GM12878 (cell line): ENCODE measurements around the gene STRA6. TPM values are rescaled to one million over a fixed set of nuclear protein-coding genes. Genes with fewer than 3 reads are reported as not detected.

Experiments used
- ATAC-seq: fragments of 200-7000 bp; cut with Tn5 transposase; 3 replicates; pipeline ENCODE4 v1.9.1; 2020; ENCODE audit warnings: mild to moderate bottlenecking, moderate library complexity
- BruUV-seq: library from RNA; stranded (reverse); fragments of 400-500 nt; replicated peaks from 2 replicates; lab custom pipeline; 2021; lab: Mats Ljungman, UMichigan
- CTCF ChIA-PET: fragments of 300-600 bp; sonication (Branson Sonifier 250); formaldehyde crosslinking; extraction: SDS; loops from one replicate; lab custom pipeline; 2021; ENCODE audit warnings: inconsistent platforms; lab: Yijun Ruan, JAX
- POLR2A ChIA-PET: fragments of 350-600 bp; formaldehyde crosslinking; extraction: SDS; loops from one replicate; lab custom pipeline; 2021; ENCODE audit warnings: inconsistent platforms; lab: Charles Lee
- RAD21 ChIA-PET: fragments of 300-600 bp; sonication (Branson Sonifier 250); formaldehyde crosslinking; loops from one replicate; lab custom pipeline; 2023; ENCODE audit warnings: antibody characterized with exemption; ENCODE audit not compliant: unreplicated experiment; lab: Charles Lee
- SMC1A ChIA-PET: fragments of 300-600 bp; sonication (Branson Sonifier 250); formaldehyde crosslinking; loops from one replicate; lab custom pipeline; 2023; ENCODE audit not compliant: unreplicated experiment, uncharacterized antibody; lab: Charles Lee
- DNase-seq: peaks from one replicate; pipeline ENCODE4 v3.0.0-alpha.2; 2011; ENCODE audit warnings: low read depth, low spot score
- FAIRE-seq: peaks from 3 replicates; lab custom pipeline; 2011; peaks lifted over from hg19 to GRCh38; lab: Jason Lieb, UNC
- H2AFZ ChIP-seq: 2 replicates; pipeline ENCODE4 v1.6.0; 2011; ENCODE audit warnings: low read depth, low read length, control low read depth; ENCODE audit not compliant: control insufficient read depth
- H3K27ac ChIP-seq: 2 replicates; pipeline ENCODE4 v1.5.1; 2011; ENCODE audit warnings: control low read depth; ENCODE audit not compliant: control insufficient read depth, insufficient read depth
- H3K27me3 ChIP-seq, 2 experiments: replicated peaks in 1 of 2; 2 replicates each; pipeline versions ENCODE4 v1.6.0 to v1.6.1; 2011; ENCODE audit warnings: low read length in 1 of 2; ENCODE audit not compliant: control insufficient read depth in 2 of 2, insufficient read depth in 2 of 2
- H3K36me3 ChIP-seq, 2 experiments: 2 replicates each; pipeline ENCODE4 v1.5.1; 2011; ENCODE audit warnings: low read length in 1 of 2; ENCODE audit not compliant: control insufficient read depth in 2 of 2, insufficient read depth in 2 of 2
- H3K4me1 ChIP-seq: 2 replicates; pipeline ENCODE4 v1.6.1; 2011; ENCODE audit warnings: mild to moderate bottlenecking, low read length, moderate library complexity, mixed read lengths; ENCODE audit not compliant: control insufficient read depth, insufficient read depth
- H3K4me2 ChIP-seq: 2 replicates; pipeline ENCODE4 v1.6.0; 2011; ENCODE audit warnings: control low read depth; ENCODE audit not compliant: control insufficient read depth, insufficient read depth
- H3K4me3 ChIP-seq: fragments of 200-600 bp; sonication (generic); 2 replicates; pipeline ENCODE4 v1.5.1; 2016
- H3K79me2 ChIP-seq: 2 replicates; pipeline ENCODE4 v1.6.0; 2011; ENCODE audit warnings: low read length; ENCODE audit not compliant: control insufficient read depth, insufficient read depth
- H3K9ac ChIP-seq: 2 replicates; pipeline ENCODE4 v1.8.0; 2011; ENCODE audit warnings: low read length, control low read depth, mixed read lengths; ENCODE audit not compliant: control insufficient read depth, insufficient read depth
- H3K9me3 ChIP-seq: replicated peaks from 3 replicates; pipeline ENCODE4 v1.5.1; 2011; ENCODE audit warnings: mild to moderate bottlenecking, low read length; ENCODE audit not compliant: control insufficient read depth, insufficient read depth
- H4K20me1 ChIP-seq: 2 replicates; pipeline ENCODE4 v1.6.0; 2011; ENCODE audit not compliant: control insufficient read depth, insufficient read depth
- IKZF1 ChIP-seq: fragments of 450-650 bp; conservative IDR thresholded peaks from 2 replicates; pipeline ENCODE4 v1.6.1; 2017; ENCODE audit warnings: antibody characterized with exemption, mild to moderate bottlenecking
- IKZF2 ChIP-seq, 2 experiments: fragments of 450-650 bp; IDR thresholded peaks; 2 replicates each; pipeline ENCODE4 v1.6.1; 2017; ENCODE audit warnings: mild to moderate bottlenecking in 2 of 2, moderate library complexity in 2 of 2
- RAD21 ChIP-seq: IDR thresholded peaks from 2 replicates; pipeline ENCODE4 v1.6.1; 2011; ENCODE audit warnings: mild to moderate bottlenecking, low read depth, low read length, moderate library complexity; ENCODE audit not compliant: insufficient read depth
- SMAD1 ChIP-seq: fragments of 450-650 bp; IDR thresholded peaks from 2 replicates; pipeline ENCODE4 v1.6.1; 2018; ENCODE audit warnings: mild to moderate bottlenecking, low read depth; ENCODE audit not compliant: partially characterized antibody
- SMC3 ChIP-seq: IDR thresholded peaks from 2 replicates; pipeline ENCODE4 v1.6.1; 2011; ENCODE audit warnings: low read length, improper control_type of control experiment, borderline replicate concordance
- SPI1 ChIP-seq: IDR thresholded peaks from 2 replicates; pipeline ENCODE4 v1.6.1; 2011; ENCODE audit warnings: low read depth, mild to moderate bottlenecking, low read length, moderate library complexity, borderline replicate concordance; ENCODE audit not compliant: insufficient read depth
- SRF ChIP-seq, 2 experiments: IDR thresholded peaks; 2 replicates each; pipeline ENCODE4 v1.6.1; 2011; ENCODE audit warnings: low read depth in 2 of 2, low read length in 2 of 2, mild to moderate bottlenecking in 1 of 2, moderate library complexity in 1 of 2
- YBX1 ChIP-seq: fragments of 450-650 bp; IDR thresholded peaks from 2 replicates; pipeline ENCODE4 v1.6.1; 2016; ENCODE audit warnings: antibody characterized with exemption
- ZZZ3 ChIP-seq: IDR thresholded peaks from 2 replicates; pipeline ENCODE4 v1.6.1; 2011; ENCODE audit warnings: low read depth; ENCODE audit not compliant: control insufficient read depth, insufficient read length
- WGBS: methylation state at CpG from one replicate; pipeline ENCODE4 v1.1.6; 2016; ENCODE audit warnings: low lambda C conversion rate; ENCODE audit not compliant: insufficient replicate concordance, insufficient coverage; ENCODE audit errors: missing lambda C conversion rate; 5-methylcytosine and 5-hydroxymethylcytosine counted together
- in situ Hi-C: fragments of 300-500 bp; cut with MboI; formaldehyde crosslinking; loops from 9 replicates; pipeline ENCODE4 v1.14.3; 2018; ENCODE audit warnings: mixed read lengths
- intact Hi-C: fragments of 100-400 bp; cut with micrococcal nuclease; formaldehyde crosslinking; loops from one replicate; pipeline ENCODE4 v1.14.2; 2022; ENCODE audit not compliant: unreplicated experiment
- polyA plus RNA-seq, 11 experiments: library from polyadenylated mRNA; depleted of rRNA in 4 of 11; unstranded in 6 of 11; stranded (reverse) in 5 of 11; fragments of >200 nt; fragmentation: Nextera tagmentation in 4 of 11; fragmentation: Illumina TruSeq in 1 of 11; extraction: Ambion mirVana in 4 of 11; extraction: Trizol in 1 of 11; gene quantifications; 1 replicate in 1 of 11; 2 replicates in 10 of 11; pipeline versions ENCODE4 v1.2.1 to v1.2.3, GENCODE V29; 2011 to 2016; ENCODE audit warnings: inconsistent platforms in 2 of 11, missing spikeins in 2 of 11, low read depth in 1 of 11
- total RNA-seq, 4 experiments: library from RNA; depleted of rRNA in 3 of 4; stranded (reverse); fragments of >200 nt in 3 of 4; fragmentation: Illumina TruSeq in 1 of 4; extraction: Trizol in 1 of 4; gene quantifications; 2 replicates each; pipeline versions ENCODE4 v1.2.1 to v1.2.3, GENCODE V29; 2013 to 2021
- TF ChIP-seq, protein P1 (sequence below), 3 experiments: IDR thresholded peaks in 2 of 3; conservative IDR thresholded peaks in 1 of 3; 2 replicates each; pipeline ENCODE4 v1.5.1; 2011; ENCODE audit warnings: low read depth in 3 of 3, low read length in 3 of 3, mild to moderate bottlenecking in 3 of 3, control low read depth in 2 of 3, moderate library complexity in 2 of 3, inconsistent platforms in 1 of 3, mixed read lengths in 1 of 3; ENCODE audit not compliant: control insufficient read depth in 2 of 3, insufficient read depth in 1 of 3; ENCODE audit errors: extremely low read depth in 1 of 3

STRA6 gene
- total and polyA plus RNA-seq, 10 of the 15 experiments (the other 5 are each of a cell fraction or from before 2014, with no cell fraction given) = 0.31 to 10.8 (median 5.8) TPM

DNA sequence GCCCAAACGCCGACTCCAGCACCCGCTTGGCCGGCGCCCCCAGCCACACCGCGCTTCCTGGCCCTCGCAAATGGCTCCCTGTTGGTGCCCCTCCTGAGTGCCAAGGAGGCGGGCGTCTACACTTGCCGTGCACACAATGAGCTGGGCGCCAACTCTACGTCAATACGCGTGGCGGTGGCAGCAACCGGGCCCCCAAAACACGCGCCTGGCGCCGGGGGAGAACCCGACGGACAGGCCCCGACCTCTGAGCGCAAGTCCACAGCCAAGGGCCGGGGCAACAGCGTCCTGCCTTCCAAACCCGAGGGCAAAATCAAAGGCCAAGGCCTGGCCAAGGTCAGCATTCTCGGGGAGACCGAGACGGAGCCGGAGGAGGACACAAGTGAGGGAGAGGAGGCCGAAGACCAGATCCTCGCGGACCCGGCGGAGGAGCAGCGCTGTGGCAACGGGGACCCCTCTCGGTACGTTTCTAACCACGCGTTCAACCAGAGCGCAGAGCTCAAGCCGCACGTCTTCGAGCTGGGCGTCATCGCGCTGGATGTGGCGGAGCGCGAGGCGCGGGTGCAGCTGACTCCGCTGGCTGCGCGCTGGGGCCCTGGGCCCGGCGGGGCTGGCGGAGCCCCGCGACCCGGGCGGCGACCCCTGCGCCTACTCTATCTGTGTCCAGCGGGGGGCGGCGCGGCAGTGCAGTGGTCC lies 68.7 kb downstream of the STRA6 start:
- H3K79me2 ChIP-seq = no peaks in the 10 kb centered on the region
- H3K4me3 ChIP-seq = no peak overlapping the region
- no peak overlapping the region for H3K9ac ChIP-seq
- H2AFZ ChIP-seq = no peak overlapping the region
- DNase-seq = no peak
- no peaks in the 10 kb centered on the region for H3K36me3 ChIP-seq
- SMC1A ChIA-PET = no interaction called here
- POLR2A ChIA-PET = no interaction called here
- FAIRE-seq = no peak
- no TSS peak for BruUV-seq
- no peaks in the 10 kb centered on the region for H4K20me1 ChIP-seq
- intact Hi-C loops (no loop called here), in situ Hi-C loops (no loop called here)
- H3K4me1 ChIP-seq = peaks cover 10% of the 10 kb centered on the region
- no peak for ATAC-seq
- 68% methylated on average over 52 of the region's 71 CpGs for WGBS
- no peak overlapping the region for H3K27ac ChIP-seq
- CTCF ChIA-PET = no interaction called here
- TF ChIP-seq SPI1 (no peak), SRF (IDR thresholded peaks at IDR 0.05; ENCODE audit: low read depth in 2 of 2, low read length in 2 of 2) (0 out of 4 replicates have a peak, but pooled peaks of 1 of the 2 experiments have one; percentile 8)
- H3K4me2 ChIP-seq = no peak overlapping the region
- RAD21 ChIA-PET = no interaction called here
- peaks cover 32 to 52% of the 10 kb centered on the region in 2 experiments for H3K27me3 ChIP-seq
- no peaks in the 10 kb centered on the region; the same call in 2 of the 3 replicates for H3K9me3 ChIP-seq

DNA sequence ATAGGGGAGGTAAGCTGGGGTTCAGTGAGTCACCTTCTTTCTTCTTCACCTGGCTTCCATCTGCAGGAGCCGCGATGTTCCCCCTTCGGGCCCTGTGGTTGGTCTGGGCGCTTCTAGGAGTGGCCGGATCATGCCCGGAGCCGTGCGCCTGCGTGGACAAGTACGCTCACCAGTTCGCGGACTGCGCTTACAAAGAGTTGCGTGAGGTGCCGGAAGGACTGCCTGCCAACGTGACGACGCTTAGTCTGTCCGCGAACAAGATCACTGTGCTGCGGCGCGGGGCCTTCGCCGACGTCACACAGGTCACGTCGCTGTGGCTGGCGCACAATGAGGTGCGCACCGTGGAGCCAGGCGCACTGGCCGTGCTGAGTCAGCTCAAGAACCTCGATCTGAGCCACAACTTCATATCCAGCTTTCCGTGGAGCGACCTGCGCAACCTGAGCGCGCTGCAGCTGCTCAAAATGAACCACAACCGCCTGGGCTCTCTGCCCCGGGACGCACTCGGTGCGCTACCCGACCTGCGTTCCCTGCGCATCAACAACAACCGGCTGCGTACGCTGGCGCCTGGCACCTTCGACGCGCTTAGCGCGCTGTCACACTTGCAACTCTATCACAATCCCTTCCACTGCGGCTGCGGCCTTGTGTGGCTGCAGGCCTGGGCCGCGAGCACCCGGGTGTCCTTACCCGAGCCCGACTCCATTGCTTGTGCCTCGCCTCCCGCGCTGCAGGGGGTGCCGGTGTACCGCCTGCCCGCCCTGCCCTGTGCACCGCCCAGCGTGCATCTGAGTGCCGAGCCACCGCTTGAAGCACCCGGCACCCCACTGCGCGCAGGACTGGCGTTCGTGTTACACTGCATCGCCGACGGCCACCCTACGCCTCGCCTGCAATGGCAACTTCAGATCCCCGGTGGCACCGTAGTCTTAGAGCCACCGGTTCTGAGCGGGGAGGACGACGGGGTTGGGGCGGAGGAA lies 69.6 kb downstream of the STRA6 start:
- in situ Hi-C loops (no loop called here), intact Hi-C loops (no loop called here)
- Histone ChIP-seq H3K27me3 (peaks cover 36 to 60% of the 10 kb centered on the region in 2 experiments), H3K4me3 (no peak overlapping the region), H3K79me2 (no peaks in the 10 kb centered on the region), H3K4me2 (no peak overlapping the region), H3K9ac (no peak overlapping the region), H3K36me3 (no peaks in the 10 kb centered on the region), H2AFZ (no peak overlapping the region), H4K20me1 (no peaks in the 10 kb centered on the region), H3K27ac (no peak overlapping the region), H3K4me1 (peaks cover 10% of the 10 kb centered on the region), H3K9me3 (no peaks in the 10 kb centered on the region; the same call in 2 of the 3 replicates)
- no peak for TF ChIP-seq IKZF1
- no peak for TF ChIP-seq SMAD1
- no peak for TF ChIP-seq ZZZ3
- no peak for TF ChIP-seq YBX1
- TF ChIP-seq IKZF2 (IDR thresholded peaks at IDR 0.05) = no peak
- peak; percentile 44 for TF ChIP-seq SMC3
- peak; percentile 57; the same call in 1 of the 2 replicates for TF ChIP-seq RAD21
- TF ChIP-seq, protein P1, sequence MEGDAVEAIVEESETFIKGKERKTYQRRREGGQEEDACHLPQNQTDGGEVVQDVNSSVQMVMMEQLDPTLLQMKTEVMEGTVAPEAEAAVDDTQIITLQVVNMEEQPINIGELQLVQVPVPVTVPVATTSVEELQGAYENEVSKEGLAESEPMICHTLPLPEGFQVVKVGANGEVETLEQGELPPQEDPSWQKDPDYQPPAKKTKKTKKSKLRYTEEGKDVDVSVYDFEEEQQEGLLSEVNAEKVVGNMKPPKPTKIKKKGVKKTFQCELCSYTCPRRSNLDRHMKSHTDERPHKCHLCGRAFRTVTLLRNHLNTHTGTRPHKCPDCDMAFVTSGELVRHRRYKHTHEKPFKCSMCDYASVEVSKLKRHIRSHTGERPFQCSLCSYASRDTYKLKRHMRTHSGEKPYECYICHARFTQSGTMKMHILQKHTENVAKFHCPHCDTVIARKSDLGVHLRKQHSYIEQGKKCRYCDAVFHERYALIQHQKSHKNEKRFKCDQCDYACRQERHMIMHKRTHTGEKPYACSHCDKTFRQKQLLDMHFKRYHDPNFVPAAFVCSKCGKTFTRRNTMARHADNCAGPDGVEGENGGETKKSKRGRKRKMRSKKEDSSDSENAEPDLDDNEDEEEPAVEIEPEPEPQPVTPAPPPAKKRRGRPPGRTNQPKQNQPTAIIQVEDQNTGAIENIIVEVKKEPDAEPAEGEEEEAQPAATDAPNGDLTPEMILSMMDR (IDR thresholded peaks at IDR 0.05 in 2 of 3, conservative IDR thresholded peaks at IDR 0.05 in 1 of 3; ENCODE audit: control insufficient read depth in 2 of 3, extremely low read depth in 1 of 3, insufficient read depth in 1 of 3, low read depth in 3 of 3, low read length in 3 of 3) = peak; percentile 27 to 32 (median 28); a peak in 5 of 6 replicates
- BruUV-seq = no TSS peak
- ChIA-PET RAD21 (no interaction called here), SMC1A (no interaction called here), POLR2A (no interaction called here), CTCF (no interaction called here)
- ATAC-seq (peak; percentile 54; the same call in 2 of the 3 replicates), DNase-seq (no peak), FAIRE-seq (no peak)
- WGBS = 69% methylated on average over 90 of the region's 90 CpGs
